SK-N-DZ (cell line): Measurements from ENCODE around the gene IREB2.

Source experiments
- DNase-seq: peaks from one replicate; pipeline ENCODE4 v3.0.0-alpha.2; 2015; ENCODE audit warnings: low spot score

Gene IREB2

DNA sequence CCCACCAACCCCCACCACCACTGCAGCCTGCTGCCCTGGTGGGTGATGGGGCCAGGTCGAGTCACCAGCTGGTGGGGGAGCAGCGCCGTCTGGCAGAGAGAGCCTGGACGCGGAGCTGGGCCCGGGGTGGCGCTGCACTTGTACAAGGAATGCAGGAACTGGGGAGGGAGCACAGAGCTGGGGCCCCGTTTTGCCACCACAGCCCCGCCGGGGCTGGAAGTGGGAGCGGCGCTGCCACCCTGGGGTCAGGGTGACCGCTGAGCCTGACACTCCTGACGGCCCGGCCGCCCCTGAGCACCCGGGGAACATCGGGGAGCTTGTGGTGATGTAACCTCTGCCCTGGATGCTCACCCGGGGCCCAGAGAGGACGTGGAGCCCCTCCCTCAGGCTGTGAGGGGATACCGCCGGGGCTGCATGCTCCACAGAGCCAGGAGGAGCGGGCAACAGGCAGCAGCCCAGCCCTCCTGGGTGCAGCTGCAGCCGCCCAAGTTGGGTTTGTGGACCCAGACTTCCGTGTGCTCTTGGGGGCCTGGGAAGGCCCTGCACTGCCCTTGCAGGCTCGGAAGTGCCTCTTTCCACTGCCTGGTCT is 32.6 kb upstream of the IREB2 start:
- no peak for DNase-seq

- no peak for DNase-seq
These were observed 31.9 kb upstream of the IREB2 start for GRCh38 chr15:78406016-78406585.

GRCh38 chr15:78407608-78408354 is 30.2 kb upstream of the IREB2 start:
- DNase-seq, result peak; percentile 38

DNA sequence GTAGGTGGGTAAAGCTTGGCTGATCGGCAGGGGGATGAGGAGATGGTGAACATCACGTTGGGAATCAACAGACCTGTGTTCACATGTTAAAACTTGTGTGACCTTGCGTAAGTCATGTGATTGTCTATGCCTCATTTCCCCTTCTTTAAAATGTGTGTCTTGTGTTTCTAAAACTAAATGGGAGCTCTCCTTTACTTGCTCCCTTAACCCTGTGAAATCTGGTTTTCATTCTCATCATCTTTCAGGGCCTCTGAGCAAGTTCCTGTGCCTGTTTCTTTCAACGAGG is 29.7 kb upstream of the IREB2 start:
- DNase-seq, result no peak

GRCh38 chr15:78408961-78409360 is 29.1 kb upstream of the IREB2 start:
- DNase-seq, result no peak

GRCh38 chr15:78411061-78411460 is 27.0 kb upstream of the IREB2 start:
- DNase-seq, result no peak

- no peak for DNase-seq
These were observed 23.3 kb upstream of the IREB2 start for GRCh38 chr15:78414621-78415250.

GRCh38 chr15:78415284-78415683 is 22.7 kb upstream of the IREB2 start:
- peak; percentile 47 for DNase-seq

DNA sequence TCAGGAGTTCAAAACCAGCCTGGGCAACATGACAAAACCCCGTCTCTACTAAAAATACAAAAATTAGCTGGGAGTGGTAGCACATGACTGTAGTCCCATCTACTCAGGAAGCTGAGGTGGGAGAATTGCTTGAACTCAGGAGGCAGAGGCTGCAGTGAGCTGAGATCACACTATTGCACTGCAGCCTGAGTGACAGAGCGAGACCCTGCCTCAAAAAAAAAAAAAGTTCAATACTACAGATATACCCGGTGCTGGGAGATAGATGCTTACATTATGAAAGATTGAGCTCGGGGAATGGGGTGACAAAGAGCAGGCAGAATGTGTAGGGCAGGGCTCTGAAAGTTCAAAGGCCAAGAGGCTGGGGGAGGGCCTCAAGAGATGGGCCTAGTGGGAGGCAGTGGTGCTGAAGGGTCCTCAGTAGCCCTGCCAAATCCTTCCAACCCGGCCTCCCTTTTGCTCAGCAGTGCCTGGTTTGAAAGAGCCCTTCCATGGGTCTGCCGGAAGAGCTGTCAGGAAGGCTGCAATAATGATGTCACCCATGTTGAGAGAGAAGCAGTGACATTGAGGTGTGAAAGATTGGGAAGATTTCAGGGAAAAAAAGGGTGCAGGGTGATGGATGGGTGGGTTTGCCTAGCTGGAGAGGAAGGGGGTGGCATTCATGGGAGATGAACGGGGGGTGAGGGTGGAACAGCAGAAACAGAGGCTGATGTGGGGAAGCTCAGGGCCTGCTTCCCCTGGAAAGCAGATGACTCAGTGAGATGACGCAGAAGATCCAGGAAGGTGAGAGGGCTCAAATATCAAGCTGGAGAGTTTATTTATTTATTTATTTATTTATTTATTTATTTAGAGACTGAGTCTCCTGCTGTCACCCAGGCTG is 20.0 kb upstream of the IREB2 start:
- DNase-seq, result no peak

DNA sequence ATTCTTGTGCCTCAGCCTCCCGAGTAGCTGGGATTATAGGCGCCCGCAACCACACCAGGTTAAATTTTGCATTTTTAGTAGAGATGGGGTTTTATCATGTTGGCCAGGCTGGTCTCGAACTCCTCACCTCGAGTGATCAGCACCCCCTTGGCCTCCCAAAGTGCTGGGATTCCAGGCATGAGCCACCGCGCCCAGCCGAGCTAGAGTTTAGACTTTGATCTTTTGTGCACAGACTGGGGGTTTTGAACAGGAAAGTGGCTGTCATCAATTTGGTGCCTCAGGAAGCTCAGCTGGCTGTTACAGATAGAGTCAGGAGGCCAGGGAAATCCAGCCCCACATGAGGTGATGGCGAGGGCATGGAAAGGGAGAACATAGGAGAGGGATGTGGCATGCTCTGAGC is 19.3 kb upstream of the IREB2 start:
- no peak for DNase-seq

DNA sequence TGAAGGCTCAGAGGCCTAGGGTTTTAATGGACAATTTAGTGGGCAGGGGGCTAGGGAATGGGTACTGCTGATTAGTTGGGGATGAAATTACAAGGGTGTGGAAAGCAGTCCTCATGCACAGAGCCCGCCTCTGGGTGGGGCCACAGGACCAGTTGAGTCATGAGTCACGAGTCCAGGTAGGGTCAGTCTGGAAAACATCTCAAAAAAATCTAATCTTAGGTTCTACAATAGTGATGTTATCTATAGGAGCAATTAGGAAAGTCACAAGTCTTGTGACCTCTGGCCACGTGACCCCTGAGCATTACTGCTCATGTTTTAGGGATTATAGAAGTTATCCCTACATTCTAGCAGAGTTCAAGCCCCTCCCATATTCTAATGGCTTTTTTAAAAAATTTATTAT is 18.6 kb upstream of the IREB2 start:
- no peak for DNase-seq

DNA sequence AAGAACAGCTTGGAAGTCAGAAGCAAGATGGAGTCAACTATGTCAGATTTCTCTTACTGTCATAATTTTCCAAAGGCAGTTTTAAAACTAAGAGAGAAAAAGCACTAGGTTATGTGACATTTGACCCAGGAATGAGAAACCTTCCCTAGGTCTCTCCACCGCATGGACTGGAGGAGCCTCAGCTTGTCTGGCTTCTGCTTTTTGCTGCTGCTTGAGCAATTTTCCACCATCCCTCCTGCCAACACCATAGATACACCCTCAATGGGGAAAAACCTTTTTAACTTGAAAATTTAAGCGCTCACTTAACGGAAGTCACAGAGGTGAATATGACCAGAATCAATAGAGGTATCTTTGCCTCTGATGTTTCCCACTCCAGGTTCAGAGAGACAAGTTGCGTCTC is 17.8 kb upstream of the IREB2 start:
- DNase-seq, result no peak

- no peak for DNase-seq
These were observed 17.2 kb upstream of the IREB2 start for GRCh38 chr15:78420766-78421165.

- no peak for DNase-seq
These were observed 16.6 kb upstream of the IREB2 start for GRCh38 chr15:78421238-78421965.

GRCh38 chr15:78422571-78423340 is 15.3 kb upstream of the IREB2 start:
- DNase-seq, result peak; percentile 74

DNA sequence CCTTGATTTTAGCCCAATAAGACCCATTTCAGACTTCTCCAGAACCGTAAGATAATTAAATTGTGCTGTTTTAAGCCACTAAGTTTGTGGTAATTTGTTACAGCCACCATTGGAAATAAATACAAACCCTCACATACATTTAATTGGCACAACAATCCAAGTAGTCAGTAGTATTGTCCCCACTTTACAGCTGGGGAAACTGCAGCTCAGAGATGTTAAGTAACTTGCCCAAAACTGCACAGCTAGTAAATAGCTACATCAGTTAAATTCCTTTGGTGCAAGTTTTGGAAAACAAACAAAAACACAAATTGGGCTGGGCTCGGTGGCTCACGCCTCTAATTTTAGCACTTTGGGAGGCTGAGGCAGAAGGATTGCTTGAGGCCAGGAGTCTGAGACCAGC is 13.3 kb upstream of the IREB2 start:
- DNase-seq, result no peak

DNA sequence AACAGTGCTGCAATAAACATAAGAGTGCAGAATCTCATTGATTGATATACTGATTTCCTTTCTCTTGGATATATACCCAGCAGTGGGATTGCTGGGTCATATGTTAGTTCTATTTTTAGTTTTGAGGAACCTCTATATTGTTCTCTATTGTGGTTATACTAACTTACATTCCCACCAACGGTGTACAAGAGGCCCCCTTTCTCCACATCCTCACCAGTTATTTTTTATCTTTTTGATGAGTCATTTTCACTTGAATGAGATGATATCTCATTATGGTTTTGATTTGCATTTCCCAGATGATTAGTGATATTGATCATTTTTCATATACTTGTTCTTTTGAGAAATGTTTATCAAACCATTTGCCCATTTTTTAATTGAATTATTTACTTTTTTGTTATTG is 12.4 kb upstream of the IREB2 start:
- DNase-seq, result no peak

DNA sequence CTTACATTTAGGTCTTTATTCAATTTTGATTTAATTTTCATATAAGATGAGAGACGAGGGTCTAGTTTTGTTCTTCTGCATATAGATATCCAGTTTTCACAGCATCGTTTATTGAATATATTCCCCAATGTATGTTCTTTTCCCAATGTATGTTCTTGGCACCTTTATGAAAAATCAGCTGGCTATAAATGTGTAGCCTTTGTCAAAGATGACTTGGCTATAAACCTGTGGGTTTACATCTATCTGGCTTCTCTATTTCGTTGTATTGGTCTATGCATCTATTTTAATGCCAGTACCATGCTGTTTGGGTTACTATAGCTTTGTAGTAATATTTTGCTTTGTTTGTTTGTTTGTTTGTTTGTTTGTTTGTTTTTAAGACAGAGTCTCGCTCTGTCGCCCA is 11.7 kb upstream of the IREB2 start:
- DNase-seq, result no peak

- DNase-seq, result no peak
These were observed 10.1 kb upstream of the IREB2 start for GRCh38 chr15:78427953-78428352.

- DNase-seq, result no peak
These were observed 8.5 kb upstream of the IREB2 start for GRCh38 chr15:78429477-78429876.

GRCh38 chr15:78431955-78432354 is 6.1 kb upstream of the IREB2 start:
- DNase-seq, result no peak
